IPS-18a (cell line): ENCODE measurements around the gene SCRT2.
"Not testable (repeated sequence)": the region's sequence is repeated elsewhere in the genome, so short reads cannot be mapped to it uniquely, and the experiment has no call there.

Source experiments
- H3K27ac ChIP-seq: one replicate; pipeline ENCODE4 v1.5.1; 2013; ENCODE audit warnings: low read length
- H3K27me3 ChIP-seq: one replicate; pipeline ENCODE4 v1.6.1; 2013; ENCODE audit warnings: mild to moderate bottlenecking, low read length; ENCODE audit not compliant: control insufficient read depth, insufficient read depth
- H3K36me3 ChIP-seq: one replicate; pipeline ENCODE4 v1.6.1; 2013; ENCODE audit warnings: low read depth, low read length; ENCODE audit not compliant: control insufficient read depth
- H3K4me1 ChIP-seq: one replicate; pipeline ENCODE4 v1.6.1; 2013; ENCODE audit warnings: low read depth, low read length; ENCODE audit not compliant: control insufficient read depth
- H3K4me3 ChIP-seq: one replicate; pipeline ENCODE4 v1.5.1; 2013; ENCODE audit warnings: low read length
- H3K9ac ChIP-seq: one replicate; pipeline ENCODE4 v1.6.1; 2013; ENCODE audit warnings: mild to moderate bottlenecking, low read length, moderate library complexity
- H3K9me3 ChIP-seq: one replicate; pipeline ENCODE4 v1.6.1; 2013; ENCODE audit warnings: low read depth, low read length; ENCODE audit not compliant: control insufficient read depth

SCRT2 gene

DNA sequence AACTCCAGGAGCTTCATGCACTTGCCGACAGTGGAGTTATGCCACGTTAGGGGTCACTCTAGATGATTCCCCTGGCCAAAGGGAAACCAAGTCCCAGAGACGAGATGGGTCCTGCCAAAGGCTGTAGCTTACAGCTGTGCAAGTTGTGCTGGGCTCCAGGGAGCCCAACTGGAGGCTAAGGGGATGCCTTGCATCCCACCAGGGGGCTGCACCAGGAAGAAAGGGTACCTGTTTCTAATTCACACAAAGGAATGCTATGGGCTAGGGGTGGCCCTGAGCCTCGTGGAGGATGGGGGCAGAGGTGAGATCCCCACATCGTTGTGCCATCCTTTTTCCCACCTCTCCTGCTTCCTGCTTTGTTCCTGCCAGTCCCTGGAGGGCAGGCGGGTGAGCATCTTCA, 23.7 kb upstream of the SCRT2 start:
- Histone ChIP-seq H3K36me3 (no peaks in the 10 kb centered on the region), H3K9me3 (no peaks in the 10 kb centered on the region), H3K27me3 (no peaks in the 10 kb centered on the region), H3K4me3 (no peak overlapping the region), H3K9ac (no peak overlapping the region), H3K4me1 (peaks cover 11% of the 10 kb centered on the region), H3K27ac (no peak overlapping the region)

DNA sequence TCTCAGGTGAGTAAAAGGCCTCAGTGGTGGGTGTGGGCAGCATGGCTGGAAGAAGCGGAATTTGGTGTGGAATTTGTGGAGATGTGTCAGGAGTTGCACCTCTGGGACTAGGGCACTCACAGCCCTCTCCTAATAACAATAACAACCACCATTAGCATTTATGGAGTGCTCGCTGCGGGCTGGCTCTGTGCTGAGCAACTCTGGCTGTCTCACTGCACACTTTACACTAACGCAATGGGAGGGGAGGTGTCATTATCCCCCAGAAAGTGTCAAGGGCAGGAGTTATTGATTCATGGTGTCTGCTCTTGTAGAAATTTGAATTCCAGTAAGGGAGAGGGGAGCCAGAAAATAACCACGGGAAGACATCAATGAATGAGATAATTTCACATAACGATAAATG, 22.7 kb upstream of the SCRT2 start:
- no peaks in the 10 kb centered on the region for H3K27me3 ChIP-seq
- no peaks in the 10 kb centered on the region for H3K36me3 ChIP-seq
- H3K4me3 ChIP-seq, result no peak overlapping the region
- H3K27ac ChIP-seq, result no peak overlapping the region
- H3K9me3 ChIP-seq, result no peaks in the 10 kb centered on the region
- H3K9ac ChIP-seq, result no peak overlapping the region
- peaks cover 11% of the 10 kb centered on the region for H3K4me1 ChIP-seq

DNA sequence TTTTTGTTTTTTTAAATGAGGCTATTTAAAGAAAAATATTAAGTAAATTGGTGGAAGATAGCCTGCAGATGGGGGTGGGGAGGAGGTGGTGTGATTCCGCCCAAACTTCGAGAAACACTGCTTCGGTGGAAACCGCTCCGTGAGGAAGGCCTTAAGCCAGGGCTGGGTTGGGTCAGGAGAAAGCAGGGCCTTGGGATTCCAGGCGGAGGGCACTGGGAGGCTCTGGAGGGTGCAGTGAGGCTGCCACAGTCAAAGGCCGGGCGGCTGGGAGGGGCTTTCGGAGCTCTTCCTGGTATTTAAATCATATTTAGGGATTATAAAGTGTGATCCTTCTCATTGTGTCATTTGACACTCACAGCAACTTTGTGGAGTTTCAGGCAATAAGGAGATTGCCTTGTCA, 22.2 kb upstream of the SCRT2 start:
- Histone ChIP-seq H3K27me3 (no peaks in the 10 kb centered on the region), H3K9ac (no peak overlapping the region), H3K4me3 (no peak overlapping the region)

DNA sequence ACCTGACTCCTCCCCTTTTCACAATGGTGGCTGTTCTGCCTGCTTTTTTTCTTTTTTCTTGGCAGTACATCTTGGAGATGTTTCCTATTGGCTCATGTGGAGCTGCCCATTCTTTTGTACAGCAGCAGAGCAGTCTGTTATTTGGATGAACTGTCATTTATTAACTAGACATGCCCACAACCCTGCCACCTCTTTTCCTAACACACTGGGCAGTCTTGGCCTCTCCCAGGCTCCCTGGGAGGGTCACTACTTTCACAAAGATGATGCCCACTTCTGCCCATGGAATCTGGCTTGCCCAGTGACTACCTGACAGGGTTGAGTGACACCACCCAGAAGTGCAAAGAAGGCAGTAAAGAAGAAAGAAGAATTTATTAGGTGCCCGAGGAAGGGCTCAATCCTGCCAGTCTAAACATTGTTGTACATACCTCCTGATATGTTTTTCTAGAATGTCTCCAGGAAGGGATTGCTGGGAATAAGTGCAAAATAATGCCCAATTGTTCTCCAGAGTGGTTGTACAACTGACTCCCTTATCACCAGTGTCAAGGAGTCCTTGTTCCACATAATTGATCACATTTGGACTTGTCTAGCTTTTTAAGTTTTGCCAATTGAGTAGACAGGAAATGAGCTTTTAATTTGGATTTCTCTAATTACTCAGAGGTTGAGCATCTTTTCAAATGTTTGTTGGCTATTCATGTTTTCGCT, 19.7 kb upstream of the SCRT2 start:
- Histone ChIP-seq H3K27me3 (no peaks in the 10 kb centered on the region), H3K4me1 (peaks cover 10% of the 10 kb centered on the region), H3K9me3 (no peaks in the 10 kb centered on the region), H3K4me3 (no peak overlapping the region), H3K27ac (no peak overlapping the region), H3K36me3 (no peaks in the 10 kb centered on the region), H3K9ac (no peak overlapping the region)

More for the DNA sequence above, 22.2 kb upstream of the SCRT2 start:
- Histone ChIP-seq H3K36me3 (no peaks in the 10 kb centered on the region), H3K4me1 (peaks cover 11% of the 10 kb centered on the region), H3K9me3 (no peaks in the 10 kb centered on the region), H3K27ac (no peak overlapping the region)

DNA sequence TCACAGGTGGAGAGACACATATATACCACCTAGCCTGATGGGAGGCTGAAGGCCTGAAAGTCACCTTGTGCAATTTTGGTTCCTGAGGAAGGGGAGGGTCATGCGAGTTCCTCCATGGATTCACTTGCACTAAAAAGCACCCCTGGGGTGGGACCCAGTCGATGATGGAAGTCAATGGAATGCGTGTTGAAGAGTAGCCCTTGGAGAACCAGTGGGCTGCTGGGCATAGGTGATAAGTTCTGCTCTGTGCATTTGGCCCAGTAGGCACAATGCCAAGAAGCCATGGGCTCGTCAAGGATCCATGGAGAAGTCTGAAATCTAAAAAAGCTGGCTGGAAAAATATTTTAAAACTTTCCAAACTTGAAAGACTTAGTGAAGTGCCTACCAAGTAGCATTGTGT, 18.9 kb upstream of the SCRT2 start:
- H3K27ac ChIP-seq, result no peak overlapping the region
- H3K4me3 ChIP-seq, result no peak overlapping the region
- no peaks in the 10 kb centered on the region for H3K27me3 ChIP-seq
- H3K9ac ChIP-seq, result no peak overlapping the region
- peaks cover 2% of the 10 kb centered on the region for H3K4me1 ChIP-seq
- H3K36me3 ChIP-seq, result no peaks in the 10 kb centered on the region
- H3K9me3 ChIP-seq, result no peaks in the 10 kb centered on the region

DNA sequence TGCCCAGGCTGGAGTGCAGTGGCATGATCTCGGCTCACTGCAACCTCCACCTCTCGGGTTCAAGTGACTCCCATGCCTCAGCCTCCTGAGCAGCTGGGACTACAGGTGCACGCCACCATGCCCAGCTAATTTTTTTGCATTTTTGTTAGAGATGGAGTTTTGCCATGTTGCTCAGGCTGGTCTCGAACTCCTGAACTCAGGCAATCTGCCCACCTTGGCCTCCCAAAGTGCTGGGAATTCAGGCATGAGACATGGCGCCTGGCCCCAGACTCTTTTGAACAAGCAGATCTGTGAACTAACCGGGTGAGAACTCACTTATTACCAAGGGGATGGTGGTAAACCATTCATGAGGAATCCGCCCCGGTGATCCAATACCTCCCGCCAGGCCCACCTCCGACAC, 18.2 kb upstream of the SCRT2 start:
- not testable (repeated sequence) for H3K4me1 ChIP-seq, H3K9ac ChIP-seq, H3K27ac ChIP-seq, H3K36me3 ChIP-seq, H3K27me3 ChIP-seq, H3K4me3 ChIP-seq, H3K9me3 ChIP-seq

DNA sequence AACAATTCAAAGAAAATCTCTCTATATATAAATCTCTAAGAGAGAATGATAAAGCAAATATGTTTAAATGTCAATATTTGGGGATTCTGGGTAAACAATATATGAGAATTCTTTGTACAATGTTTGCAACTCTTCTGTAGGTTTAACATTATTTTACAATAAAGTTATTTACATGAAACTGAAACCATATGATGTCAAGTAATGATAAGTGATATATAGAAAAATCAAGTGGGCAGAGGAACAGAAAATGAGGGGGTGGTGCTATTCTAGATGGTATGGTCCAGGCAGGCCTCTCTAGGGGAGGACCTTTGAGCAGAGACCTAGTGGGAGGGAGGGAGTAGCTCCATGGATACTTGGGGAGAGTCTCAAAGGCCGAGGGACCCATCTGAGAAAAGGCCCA, 16.4 kb upstream of the SCRT2 start:
- H3K27me3 ChIP-seq, result no peaks in the 10 kb centered on the region
- no peak overlapping the region for H3K4me3 ChIP-seq
- no peaks in the 10 kb centered on the region for H3K9me3 ChIP-seq
- no peaks in the 10 kb centered on the region for H3K36me3 ChIP-seq
- peaks cover 11% of the 10 kb centered on the region for H3K4me1 ChIP-seq
- no peak overlapping the region for H3K9ac ChIP-seq
- no peak overlapping the region for H3K27ac ChIP-seq

DNA sequence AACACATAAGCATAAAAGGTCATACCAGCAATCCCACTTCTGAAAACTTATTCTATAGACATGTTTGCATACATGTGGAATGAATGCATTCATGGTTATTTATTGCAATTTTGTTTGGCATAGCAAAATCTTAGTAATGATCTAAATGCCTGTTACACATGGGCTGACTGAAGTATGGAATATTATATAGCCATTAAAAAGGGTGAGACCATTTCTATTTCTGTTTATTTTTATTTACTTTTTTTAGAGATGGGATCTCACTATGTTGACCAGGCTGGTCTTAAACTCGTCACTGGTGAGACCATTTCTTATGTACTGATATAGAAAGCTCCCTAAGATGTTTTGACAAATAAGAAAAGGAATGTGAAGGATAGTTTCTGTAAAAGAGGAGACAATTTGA, 14.3 kb upstream of the SCRT2 start:
- Histone ChIP-seq H3K9ac (no peak overlapping the region), H3K9me3 (no peaks in the 10 kb centered on the region), H3K36me3 (no peaks in the 10 kb centered on the region), H3K27me3 (no peaks in the 10 kb centered on the region), H3K27ac (no peak overlapping the region), H3K4me1 (peaks cover 11% of the 10 kb centered on the region), H3K4me3 (no peak overlapping the region)

DNA sequence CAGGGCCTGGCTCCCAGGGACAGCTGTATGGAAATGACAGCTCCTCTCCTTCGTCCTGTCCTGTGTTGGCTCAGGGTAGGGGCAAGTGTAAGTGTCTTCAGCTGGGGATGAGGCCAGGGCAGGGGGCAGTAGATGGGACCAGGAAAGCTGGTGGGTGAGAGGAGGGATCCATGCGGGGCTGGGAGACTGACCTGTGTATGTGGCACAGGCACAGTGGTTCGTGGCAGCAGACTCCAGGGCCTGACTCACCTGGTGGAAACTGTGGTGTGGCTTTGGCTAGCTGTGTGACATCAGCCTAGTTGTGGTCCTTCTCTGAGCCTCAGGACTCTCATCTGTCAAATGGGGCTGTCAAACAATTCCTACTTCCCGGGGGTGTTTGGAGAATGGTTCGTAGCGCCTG, 13.7 kb upstream of the SCRT2 start:
- no peak overlapping the region for H3K9ac ChIP-seq

DNA sequence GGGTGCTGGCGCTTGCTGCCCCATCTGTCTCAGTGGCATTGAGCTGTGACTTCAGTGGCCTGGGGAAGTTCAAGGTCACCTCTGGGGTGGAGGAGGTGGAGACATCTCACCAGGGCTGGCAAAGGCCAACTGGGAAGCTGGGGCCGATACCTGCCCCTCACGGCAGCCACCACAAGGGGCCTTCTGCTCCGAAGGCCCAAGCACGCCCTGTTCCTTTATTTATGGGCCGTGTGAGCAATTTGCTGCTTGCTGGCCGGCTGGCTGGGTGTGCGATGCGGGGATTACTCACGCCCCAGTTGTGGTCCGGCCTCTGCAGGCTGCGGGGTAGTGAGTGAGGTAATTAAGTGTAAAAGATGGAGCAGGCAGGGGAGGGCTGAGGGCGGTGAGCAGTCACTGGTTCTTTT, 13.2 kb upstream of the SCRT2 start:
- Histone ChIP-seq H3K9me3 (no peaks in the 10 kb centered on the region), H3K4me1 (peaks cover 11% of the 10 kb centered on the region), H3K9ac (no peak overlapping the region), H3K27me3 (no peaks in the 10 kb centered on the region), H3K27ac (no peak overlapping the region), H3K36me3 (no peaks in the 10 kb centered on the region), H3K4me3 (no peak overlapping the region)

More for the DNA sequence above, 13.7 kb upstream of the SCRT2 start:
- no peaks in the 10 kb centered on the region for H3K9me3 ChIP-seq
- peaks cover 11% of the 10 kb centered on the region for H3K4me1 ChIP-seq
- no peak overlapping the region for H3K4me3 ChIP-seq
- H3K27ac ChIP-seq, result no peak overlapping the region
- no peaks in the 10 kb centered on the region for H3K36me3 ChIP-seq
- H3K27me3 ChIP-seq, result no peaks in the 10 kb centered on the region

DNA sequence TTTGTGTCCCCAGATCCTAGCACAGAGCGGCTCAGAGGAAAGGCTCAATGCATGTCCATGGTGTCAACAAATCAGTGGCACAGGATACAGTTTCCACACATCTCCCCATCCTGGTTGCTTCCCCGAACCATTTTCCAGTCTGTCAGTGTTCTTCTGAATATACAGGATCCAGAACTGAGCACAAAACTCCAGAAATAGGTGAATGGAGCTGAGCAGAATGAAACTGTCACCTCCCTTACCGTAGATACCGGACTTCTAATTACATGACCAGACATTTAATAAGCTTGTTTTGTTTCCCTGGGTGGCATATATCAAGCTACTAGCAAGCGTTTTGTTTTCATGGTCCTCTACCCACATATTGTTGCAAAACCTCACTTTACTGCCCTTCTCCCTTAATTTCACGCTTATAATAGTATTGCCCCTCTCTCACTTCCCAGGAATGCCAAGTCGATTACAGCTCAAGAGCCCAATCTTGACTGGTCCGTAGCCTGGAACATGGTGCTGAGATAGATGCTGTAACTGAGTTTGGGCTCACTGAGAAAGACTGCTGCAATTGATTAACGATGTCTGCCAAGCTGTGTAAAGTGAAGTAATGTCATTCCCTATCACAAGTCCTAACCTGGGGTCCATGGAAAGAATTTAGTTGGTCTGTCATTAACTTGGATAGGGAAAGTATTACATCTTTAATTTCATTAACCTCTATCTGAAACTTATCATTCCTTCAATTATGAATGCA, 12.0 kb upstream of the SCRT2 start:
- no peaks in the 10 kb centered on the region for H3K27me3 ChIP-seq
- no peaks in the 10 kb centered on the region for H3K36me3 ChIP-seq
- H3K9me3 ChIP-seq, result no peaks in the 10 kb centered on the region
- H3K27ac ChIP-seq, result no peak overlapping the region
- H3K4me1 ChIP-seq, result peaks cover 11% of the 10 kb centered on the region
- H3K9ac ChIP-seq, result no peak overlapping the region
- no peak overlapping the region for H3K4me3 ChIP-seq
